GM10266 (cell line): Measurements from ENCODE around the gene SBF1.

Experiments
- DNase-seq: peaks from one replicate; pipeline ENCODE4 v3.0.0; 2012; ENCODE audit errors: extremely low spot score
- CTCF ChIP-seq: IDR thresholded peaks from 2 replicates; pipeline ENCODE4 v1.5.1; 2012; ENCODE audit warnings: mild to moderate bottlenecking, low read depth; ENCODE audit not compliant: control insufficient read depth, insufficient read depth; ENCODE audit errors: missing control alignments

Gene SBF1

GRCh38 chr22:50439314-50439870 is 35.4 kb downstream of the SBF1 start:
- DNase-seq: no peak
- no peak for TF ChIP-seq CTCF

GRCh38 chr22:50438305-50439275 is 36.2 kb downstream of the SBF1 start:
- no peak for DNase-seq
- TF ChIP-seq CTCF: no peak

GRCh38 chr22:50437511-50438304 is 37.1 kb downstream of the SBF1 start:
- DNase-seq: no peak
- TF ChIP-seq CTCF: no peak

GRCh38 chr22:50436841-50437341 is 37.9 kb downstream of the SBF1 start:
- no peak for TF ChIP-seq CTCF
- no peak for DNase-seq

GRCh38 chr22:50436015-50436830 is 38.6 kb downstream of the SBF1 start:
- DNase-seq: no peak
- no peak for TF ChIP-seq CTCF

GRCh38 chr22:50435291-50436014 is 39.4 kb downstream of the SBF1 start:
- TF ChIP-seq CTCF: no peak
- DNase-seq: peak; percentile 36
